DND-41 (cell line): ENCODE data around the gene FAM20C.

ENCODE experiments used
- EZH2 ChIP-seq: IDR thresholded peaks from 3 replicates; pipeline ENCODE4 v1.6.1; 2012; ENCODE audit warnings: borderline replicate concordance, low read depth, mild to moderate bottlenecking, moderate library complexity, low read length, inconsistent platforms; ENCODE audit not compliant: severe bottlenecking
- TF ChIP-seq, protein P1 (sequence below): IDR thresholded peaks from 2 replicates; pipeline ENCODE4 v1.5.1; 2012; ENCODE audit warnings: borderline replicate concordance, low read length, moderate library complexity, mild to moderate bottlenecking; ENCODE audit not compliant: poor library complexity, severe bottlenecking; ENCODE audit errors: extremely low read depth

DNA sequence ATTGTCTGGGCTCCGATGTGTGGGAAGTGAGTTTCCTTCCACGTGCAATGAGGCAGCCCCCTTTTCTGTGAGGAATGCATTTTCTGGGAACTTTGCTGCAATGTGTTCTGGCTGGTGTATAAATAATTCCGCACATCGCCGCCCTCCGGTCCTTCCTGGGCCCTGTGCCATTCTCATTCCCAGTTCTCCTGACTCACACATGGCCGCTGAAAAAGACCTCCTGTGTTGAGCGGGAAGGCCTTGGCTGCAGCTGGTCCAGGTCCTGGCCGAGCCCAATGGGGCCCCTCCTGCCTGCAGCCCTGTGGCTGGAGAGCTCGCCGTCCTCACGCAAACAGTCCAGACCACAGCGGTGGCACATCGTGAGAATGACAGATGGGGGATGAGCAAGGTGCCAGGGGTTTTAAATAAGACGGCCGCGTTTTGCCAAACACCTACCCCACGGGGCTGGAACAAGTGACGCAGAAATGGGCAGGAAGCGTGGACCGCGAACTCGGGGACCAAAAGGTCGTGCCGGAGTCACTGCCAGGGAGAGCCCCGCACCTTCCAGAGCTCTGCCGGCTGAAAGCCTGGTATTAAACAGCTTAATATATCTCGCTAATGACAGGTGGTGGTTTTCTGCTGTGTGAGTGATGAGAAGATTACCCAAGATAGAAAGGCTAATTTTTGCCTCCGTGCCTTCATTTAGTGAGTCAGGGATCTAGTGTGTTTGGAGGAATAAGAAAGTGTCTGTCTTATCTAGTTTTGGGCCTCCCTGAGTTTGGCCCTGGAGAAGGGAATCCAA, 37.0 kb downstream of the FAM20C start:
- TF ChIP-seq, protein P1, sequence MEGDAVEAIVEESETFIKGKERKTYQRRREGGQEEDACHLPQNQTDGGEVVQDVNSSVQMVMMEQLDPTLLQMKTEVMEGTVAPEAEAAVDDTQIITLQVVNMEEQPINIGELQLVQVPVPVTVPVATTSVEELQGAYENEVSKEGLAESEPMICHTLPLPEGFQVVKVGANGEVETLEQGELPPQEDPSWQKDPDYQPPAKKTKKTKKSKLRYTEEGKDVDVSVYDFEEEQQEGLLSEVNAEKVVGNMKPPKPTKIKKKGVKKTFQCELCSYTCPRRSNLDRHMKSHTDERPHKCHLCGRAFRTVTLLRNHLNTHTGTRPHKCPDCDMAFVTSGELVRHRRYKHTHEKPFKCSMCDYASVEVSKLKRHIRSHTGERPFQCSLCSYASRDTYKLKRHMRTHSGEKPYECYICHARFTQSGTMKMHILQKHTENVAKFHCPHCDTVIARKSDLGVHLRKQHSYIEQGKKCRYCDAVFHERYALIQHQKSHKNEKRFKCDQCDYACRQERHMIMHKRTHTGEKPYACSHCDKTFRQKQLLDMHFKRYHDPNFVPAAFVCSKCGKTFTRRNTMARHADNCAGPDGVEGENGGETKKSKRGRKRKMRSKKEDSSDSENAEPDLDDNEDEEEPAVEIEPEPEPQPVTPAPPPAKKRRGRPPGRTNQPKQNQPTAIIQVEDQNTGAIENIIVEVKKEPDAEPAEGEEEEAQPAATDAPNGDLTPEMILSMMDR, result no peak
- TF ChIP-seq EZH2, result no peak
